Measurements from ENCODE around the gene LIPJ. TPM values are rescaled to one million over a fixed set of nuclear protein-coding genes. Genes with fewer than 3 reads are reported as not detected.

The LIPJ gene
- total and polyA plus RNA-seq, 10 of the 15 experiments (the other 5 are each of a cell fraction or from before 2014, with no cell fraction given), result 0.03 to 0.23 (median 0.08) TPM; not detected in 5

DNA sequence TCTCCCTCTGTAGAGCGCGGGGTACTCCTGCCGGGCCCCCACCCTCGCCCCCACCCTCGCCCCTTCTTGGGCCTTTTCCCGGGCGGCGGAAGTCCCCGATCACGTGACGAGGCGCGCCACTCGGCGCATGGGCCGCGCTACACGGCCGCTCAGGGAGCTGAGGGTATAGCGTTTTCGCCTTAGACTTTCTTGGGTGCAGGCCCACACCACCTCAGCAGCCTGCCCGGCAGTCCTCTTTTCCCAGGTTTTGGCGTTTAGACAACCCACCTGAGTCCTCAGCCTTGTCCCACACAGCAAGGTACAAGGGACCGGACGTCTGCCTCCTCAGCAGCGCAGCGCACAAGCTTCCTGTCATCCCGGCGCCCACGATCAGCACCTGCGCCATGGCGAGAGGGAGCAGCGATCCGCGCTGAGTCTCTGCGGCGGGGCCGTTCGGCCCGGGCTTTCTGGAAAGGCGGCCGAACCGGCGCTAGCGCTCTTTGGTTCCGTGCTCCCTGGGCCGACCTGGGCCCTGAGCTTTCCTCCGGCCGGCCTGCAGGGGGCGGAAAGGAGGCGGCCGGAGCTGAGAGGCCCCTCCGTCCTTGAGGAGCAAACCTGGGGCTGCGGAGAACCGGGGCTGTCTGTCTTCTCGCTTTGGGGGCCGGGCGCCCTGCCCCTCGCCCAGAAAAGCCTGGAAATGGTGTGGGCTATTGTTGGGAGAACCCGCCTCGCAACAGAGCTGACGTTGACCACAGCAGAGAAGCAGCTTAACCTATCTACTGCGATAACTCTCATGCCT is 3.6 kb upstream of the LIPJ start, which contains the start of gene RNLS (continued):
- TF ChIP-seq CHD1 (IDR thresholded peaks at IDR 0.05; ENCODE audit: low read depth, low read length) (no peak), IKZF2 (IDR thresholded peaks at IDR 0.05) (peak in 1 of 2 experiments; percentile 6; a peak in 1 of 4 replicates), SMAD5 (IDR thresholded peaks at IDR 0.05; ENCODE audit: low read depth) (0 out of 2 replicates have a peak, but pooled peaks have one; percentile 41), RELB (IDR thresholded peaks at IDR 0.05; ENCODE audit: low read depth) (peak; percentile 66), EED (IDR thresholded peaks at IDR 0.05; ENCODE audit: low read depth) (no peak), KDM1A (IDR thresholded peaks at IDR 0.05; ENCODE audit: borderline replicate concordance) (no peak), MLLT1 (IDR thresholded peaks at IDR 0.05) (peak; percentile 65), E2F4 (IDR thresholded peaks at IDR 0.05; ENCODE audit: low read depth, low read length) (no peak), HSF1 (IDR thresholded peaks at IDR 0.05; ENCODE audit: low read depth, low read length) (no peak), SKIL (IDR thresholded peaks at IDR 0.05; ENCODE audit: low read depth, poor library complexity, severe bottlenecking) (no peak), RELA (IDR thresholded peaks at IDR 0.05; ENCODE audit: borderline replicate concordance, partially characterized antibody) (no peak), RAD51 (IDR thresholded peaks at IDR 0.05) (peak; percentile 95), NBN (IDR thresholded peaks at IDR 0.05) (peak; percentile 61; the same call in 1 of the 2 replicates), SPI1 (IDR thresholded peaks at IDR 0.05; ENCODE audit: borderline replicate concordance, insufficient read depth, low read depth, low read length) (0 out of 2 replicates have a peak, but pooled peaks have one; percentile 5)
- TF ChIP-seq, protein P1, sequence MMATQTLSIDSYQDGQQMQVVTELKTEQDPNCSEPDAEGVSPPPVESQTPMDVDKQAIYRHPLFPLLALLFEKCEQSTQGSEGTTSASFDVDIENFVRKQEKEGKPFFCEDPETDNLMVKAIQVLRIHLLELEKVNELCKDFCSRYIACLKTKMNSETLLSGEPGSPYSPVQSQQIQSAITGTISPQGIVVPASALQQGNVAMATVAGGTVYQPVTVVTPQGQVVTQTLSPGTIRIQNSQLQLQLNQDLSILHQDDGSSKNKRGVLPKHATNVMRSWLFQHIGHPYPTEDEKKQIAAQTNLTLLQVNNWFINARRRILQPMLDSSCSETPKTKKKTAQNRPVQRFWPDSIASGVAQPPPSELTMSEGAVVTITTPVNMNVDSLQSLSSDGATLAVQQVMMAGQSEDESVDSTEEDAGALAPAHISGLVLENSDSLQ (IDR thresholded peaks at IDR 0.05), result peak; percentile 41; the same call in 1 of the 2 replicates
- TF ChIP-seq, protein P2, sequence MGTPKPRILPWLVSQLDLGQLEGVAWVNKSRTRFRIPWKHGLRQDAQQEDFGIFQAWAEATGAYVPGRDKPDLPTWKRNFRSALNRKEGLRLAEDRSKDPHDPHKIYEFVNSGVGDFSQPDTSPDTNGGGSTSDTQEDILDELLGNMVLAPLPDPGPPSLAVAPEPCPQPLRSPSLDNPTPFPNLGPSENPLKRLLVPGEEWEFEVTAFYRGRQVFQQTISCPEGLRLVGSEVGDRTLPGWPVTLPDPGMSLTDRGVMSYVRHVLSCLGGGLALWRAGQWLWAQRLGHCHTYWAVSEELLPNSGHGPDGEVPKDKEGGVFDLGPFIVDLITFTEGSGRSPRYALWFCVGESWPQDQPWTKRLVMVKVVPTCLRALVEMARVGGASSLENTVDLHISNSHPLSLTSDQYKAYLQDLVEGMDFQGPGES (IDR thresholded peaks at IDR 0.05), result no peak
- TF ChIP-seq, protein P3, sequence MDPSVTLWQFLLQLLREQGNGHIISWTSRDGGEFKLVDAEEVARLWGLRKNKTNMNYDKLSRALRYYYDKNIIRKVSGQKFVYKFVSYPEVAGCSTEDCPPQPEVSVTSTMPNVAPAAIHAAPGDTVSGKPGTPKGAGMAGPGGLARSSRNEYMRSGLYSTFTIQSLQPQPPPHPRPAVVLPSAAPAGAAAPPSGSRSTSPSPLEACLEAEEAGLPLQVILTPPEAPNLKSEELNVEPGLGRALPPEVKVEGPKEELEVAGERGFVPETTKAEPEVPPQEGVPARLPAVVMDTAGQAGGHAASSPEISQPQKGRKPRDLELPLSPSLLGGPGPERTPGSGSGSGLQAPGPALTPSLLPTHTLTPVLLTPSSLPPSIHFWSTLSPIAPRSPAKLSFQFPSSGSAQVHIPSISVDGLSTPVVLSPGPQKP (IDR thresholded peaks at IDR 0.05; ENCODE audit: low read depth, low read length), result peak; percentile 67
